GM23248 (cell line): ENCODE results near the gene DDB1.

ENCODE experiments used
- EZH2 ChIP-seq: fragments of 200-600 bp; sonication (generic); IDR thresholded peaks from 2 replicates; pipeline ENCODE4 v1.6.1; 2018; ENCODE audit warnings: antibody characterized with exemption, mild to moderate bottlenecking; ENCODE audit not compliant: insufficient read depth, poor library complexity, severe bottlenecking
- EZH2phosphoT487 ChIP-seq: fragments of 200-600 bp; sonication (generic); IDR thresholded peaks from 2 replicates; pipeline ENCODE4 v1.6.1; 2018; ENCODE audit warnings: antibody characterized with exemption, moderate library complexity, mild to moderate bottlenecking, low read depth; ENCODE audit not compliant: insufficient read depth

GRCh38 chr11:61280883-61281580 is 51.9 kb downstream of the DDB1 start:
- no peak for TF ChIP-seq EZH2phosphoT487
- no peak for TF ChIP-seq EZH2
